ENCODE data around the gene LY6G6D.

LY6G6D gene

DNA sequence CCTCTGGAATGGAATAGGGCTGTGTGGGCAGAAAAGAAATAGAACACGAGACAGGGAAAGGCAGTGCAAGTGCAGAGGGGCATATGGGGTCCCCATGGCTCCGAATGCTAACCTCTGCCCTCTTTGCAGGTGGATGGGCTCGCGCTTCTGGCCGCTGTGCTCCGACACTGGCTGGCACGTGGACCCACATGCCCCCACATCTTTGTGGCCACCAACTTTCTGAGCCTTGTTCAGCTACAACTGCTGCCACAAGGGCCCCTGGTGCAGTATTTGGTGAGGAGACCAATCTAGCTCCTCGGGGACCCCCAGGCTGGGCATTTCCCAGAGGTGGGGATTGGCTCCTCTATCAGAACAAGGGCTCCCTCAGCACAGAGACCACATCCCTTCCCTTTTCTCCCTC, 46.2 kb downstream of the LY6G6D start:
- in situ Hi-C loops (cut with HindIII; ENCODE audit: low sequenced_read_pairs), result no loop called here
- no peak for DNase-seq (ENCODE audit: low read depth)
- H3K4me3 ChIP-seq (ENCODE audit: low read depth, low read length), result no peak overlapping the region
- TF ChIP-seq, protein P1, sequence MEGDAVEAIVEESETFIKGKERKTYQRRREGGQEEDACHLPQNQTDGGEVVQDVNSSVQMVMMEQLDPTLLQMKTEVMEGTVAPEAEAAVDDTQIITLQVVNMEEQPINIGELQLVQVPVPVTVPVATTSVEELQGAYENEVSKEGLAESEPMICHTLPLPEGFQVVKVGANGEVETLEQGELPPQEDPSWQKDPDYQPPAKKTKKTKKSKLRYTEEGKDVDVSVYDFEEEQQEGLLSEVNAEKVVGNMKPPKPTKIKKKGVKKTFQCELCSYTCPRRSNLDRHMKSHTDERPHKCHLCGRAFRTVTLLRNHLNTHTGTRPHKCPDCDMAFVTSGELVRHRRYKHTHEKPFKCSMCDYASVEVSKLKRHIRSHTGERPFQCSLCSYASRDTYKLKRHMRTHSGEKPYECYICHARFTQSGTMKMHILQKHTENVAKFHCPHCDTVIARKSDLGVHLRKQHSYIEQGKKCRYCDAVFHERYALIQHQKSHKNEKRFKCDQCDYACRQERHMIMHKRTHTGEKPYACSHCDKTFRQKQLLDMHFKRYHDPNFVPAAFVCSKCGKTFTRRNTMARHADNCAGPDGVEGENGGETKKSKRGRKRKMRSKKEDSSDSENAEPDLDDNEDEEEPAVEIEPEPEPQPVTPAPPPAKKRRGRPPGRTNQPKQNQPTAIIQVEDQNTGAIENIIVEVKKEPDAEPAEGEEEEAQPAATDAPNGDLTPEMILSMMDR (IDR thresholded peaks at IDR 0.05; ENCODE audit: low read depth, low read length, missing control alignments), result no peak

DNA sequence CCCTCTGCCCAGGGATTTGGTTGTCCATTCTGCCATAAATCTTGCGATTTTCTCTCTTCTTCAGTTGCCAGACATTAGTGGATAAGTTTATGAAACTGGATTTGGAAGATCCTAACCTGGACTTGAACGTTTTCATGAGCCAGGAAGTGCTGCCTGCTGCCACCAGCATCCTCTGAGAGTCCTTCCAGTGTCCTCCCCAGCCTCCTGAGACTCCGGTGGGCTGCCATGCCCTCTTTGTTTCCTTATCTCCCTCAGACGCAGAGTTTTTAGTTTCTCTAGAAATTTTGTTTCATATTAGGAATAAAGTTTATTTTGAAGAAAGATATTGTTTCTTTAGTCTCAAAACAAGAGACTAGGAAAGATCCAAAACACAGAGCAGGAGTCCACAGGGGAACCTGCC, 47.2 kb downstream of the LY6G6D start, which contains the start of gene SAPCD1:
Gene SAPCD1, plus strand, starts transcription at position 301 of the 400 bp plus-strand sequence. CDS start 399 bp downstream, outside the sequence.
- H3K4me3 ChIP-seq (ENCODE audit: low read depth, low read length), result no peak within 1 kb of the TSS
- in situ Hi-C loops (cut with HindIII; ENCODE audit: low sequenced_read_pairs), result no loop called here
- TF ChIP-seq, protein P1 (IDR thresholded peaks at IDR 0.05; ENCODE audit: low read depth, low read length, missing control alignments), result no peak
- DNase-seq (ENCODE audit: low read depth), result no peak

- DNase-seq (ENCODE audit: low read depth), result no peak
- TF ChIP-seq, protein P1 (IDR thresholded peaks at IDR 0.05; ENCODE audit: low read depth, low read length, missing control alignments), result no peak
- in situ Hi-C loops (cut with HindIII; ENCODE audit: low sequenced_read_pairs), result no loop called here
- H3K4me3 ChIP-seq (ENCODE audit: low read depth, low read length), result no peak overlapping the region
Measured at GRCh38 chr6:31762878-31763618, 47.9 kb downstream of the LY6G6D start.

DNA sequence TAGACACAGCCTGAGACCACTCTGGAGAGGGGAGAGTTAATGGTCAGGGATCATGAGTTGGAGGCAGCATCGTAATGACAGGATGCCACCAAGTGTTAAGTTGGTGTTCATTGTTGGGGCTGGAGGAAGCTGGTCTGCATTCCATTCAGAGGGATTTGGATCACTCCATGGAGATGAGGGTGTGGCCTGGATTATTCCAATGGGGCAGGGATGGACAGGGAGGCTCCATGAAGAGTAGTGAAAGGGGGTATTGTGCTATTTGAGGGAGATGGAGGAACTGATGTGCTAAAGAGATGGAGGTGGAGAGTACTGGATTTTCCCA, 48.4 kb downstream of the LY6G6D start:
- TF ChIP-seq, protein P1 (IDR thresholded peaks at IDR 0.05; ENCODE audit: low read depth, low read length, missing control alignments), result no peak
- in situ Hi-C loops (cut with HindIII; ENCODE audit: low sequenced_read_pairs), result no loop called here
- DNase-seq (ENCODE audit: low read depth), result no peak

GRCh38 chr6:31764198-31764597, 49.0 kb downstream of the LY6G6D start:
- H3K4me3 ChIP-seq (ENCODE audit: low read depth, low read length), result no peak overlapping the region
- in situ Hi-C loops (cut with HindIII; ENCODE audit: low sequenced_read_pairs), result no loop called here
- TF ChIP-seq, protein P1 (IDR thresholded peaks at IDR 0.05; ENCODE audit: low read depth, low read length, missing control alignments), result no peak
- no peak for DNase-seq (ENCODE audit: low read depth)

More for the DNA sequence above, 48.4 kb downstream of the LY6G6D start:
- H3K4me3 ChIP-seq (ENCODE audit: low read depth, low read length), result no peak overlapping the region

DNA sequence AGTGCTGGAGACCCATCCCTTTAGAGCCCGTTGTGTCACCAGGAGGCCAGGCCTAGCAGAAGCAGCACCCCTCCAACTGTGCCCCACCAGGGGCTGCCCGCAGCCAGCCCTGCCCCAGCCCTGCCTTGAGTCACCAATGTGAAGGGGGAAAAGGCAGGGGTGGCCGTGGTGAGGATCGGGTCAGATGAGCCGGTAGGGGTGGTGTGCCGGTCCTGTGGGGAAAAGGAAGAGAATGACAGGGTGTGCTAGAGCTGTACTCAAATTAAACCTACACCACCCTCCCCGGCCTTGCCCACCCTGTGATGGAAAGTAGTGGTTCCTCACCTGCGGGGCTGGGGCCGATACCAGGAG, 50.4 kb downstream of the LY6G6D start:
- H3K4me3 ChIP-seq (ENCODE audit: low read depth, low read length), result no peak overlapping the region
- TF ChIP-seq, protein P1 (IDR thresholded peaks at IDR 0.05; ENCODE audit: low read depth, low read length, missing control alignments), result no peak
- in situ Hi-C loops (cut with HindIII; ENCODE audit: low sequenced_read_pairs), result no loop called here
- DNase-seq (ENCODE audit: low read depth), result no peak
